Measurements from ENCODE around the gene CFAP410.

DNA sequence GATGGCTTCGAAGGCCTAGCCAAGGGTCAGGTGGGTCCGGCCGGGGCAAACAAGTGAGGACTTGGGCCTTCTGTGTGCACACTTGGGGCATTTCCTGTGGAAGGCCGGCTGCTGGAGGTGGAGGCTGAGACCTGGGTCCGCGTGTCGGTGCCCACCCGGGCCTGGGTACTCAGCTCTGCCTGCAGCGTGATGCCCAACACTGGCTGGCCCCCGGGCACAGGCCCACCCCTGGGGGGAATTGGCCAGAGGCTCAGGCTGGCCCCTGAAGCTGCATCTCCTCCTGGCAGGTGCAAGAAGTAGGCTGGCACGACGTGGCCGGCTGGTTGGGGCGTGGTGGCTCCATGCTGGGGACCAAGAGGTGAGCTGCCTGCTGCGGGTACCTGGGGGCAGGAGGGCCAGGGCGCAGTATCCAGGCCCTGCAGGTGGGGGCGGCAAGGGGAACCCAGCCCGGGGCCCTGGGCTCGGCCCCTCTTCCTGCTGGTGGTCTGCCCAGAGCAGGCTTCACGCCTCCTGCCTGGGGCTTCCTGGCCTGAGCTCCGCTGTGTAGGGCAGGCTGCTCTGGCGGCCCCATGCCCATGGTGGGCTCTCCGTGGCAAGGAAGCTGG is 17.2 kb downstream of the CFAP410 start:
- TF ChIP-seq, protein P1, sequence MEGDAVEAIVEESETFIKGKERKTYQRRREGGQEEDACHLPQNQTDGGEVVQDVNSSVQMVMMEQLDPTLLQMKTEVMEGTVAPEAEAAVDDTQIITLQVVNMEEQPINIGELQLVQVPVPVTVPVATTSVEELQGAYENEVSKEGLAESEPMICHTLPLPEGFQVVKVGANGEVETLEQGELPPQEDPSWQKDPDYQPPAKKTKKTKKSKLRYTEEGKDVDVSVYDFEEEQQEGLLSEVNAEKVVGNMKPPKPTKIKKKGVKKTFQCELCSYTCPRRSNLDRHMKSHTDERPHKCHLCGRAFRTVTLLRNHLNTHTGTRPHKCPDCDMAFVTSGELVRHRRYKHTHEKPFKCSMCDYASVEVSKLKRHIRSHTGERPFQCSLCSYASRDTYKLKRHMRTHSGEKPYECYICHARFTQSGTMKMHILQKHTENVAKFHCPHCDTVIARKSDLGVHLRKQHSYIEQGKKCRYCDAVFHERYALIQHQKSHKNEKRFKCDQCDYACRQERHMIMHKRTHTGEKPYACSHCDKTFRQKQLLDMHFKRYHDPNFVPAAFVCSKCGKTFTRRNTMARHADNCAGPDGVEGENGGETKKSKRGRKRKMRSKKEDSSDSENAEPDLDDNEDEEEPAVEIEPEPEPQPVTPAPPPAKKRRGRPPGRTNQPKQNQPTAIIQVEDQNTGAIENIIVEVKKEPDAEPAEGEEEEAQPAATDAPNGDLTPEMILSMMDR (IDR thresholded peaks at IDR 0.05 in 8 of 11, conservative IDR thresholded peaks at IDR 0.05 in 3 of 11): no peak
- no peak for TF ChIP-seq POLR2A (IDR thresholded peaks at IDR 0.05)
- peak in 1 of 3 donors; percentile 13 for TF ChIP-seq POLR2AphosphoS5 (IDR thresholded peaks at IDR 0.05)

Measured in spleen (tissue), 7 donors.